SK-N-SH (cell line): ENCODE data around the gene TMEM213. TPM values are rescaled to one million over a fixed set of nuclear protein-coding genes. Genes with fewer than 3 reads are reported as not detected.

Experiments used
- CTCF ChIA-PET: fragments of 300-600, 350-600 bp; formaldehyde crosslinking; extraction: SDS; loops from one replicate; lab custom pipeline; 2021; lab: Yijun Ruan, JAX
- POLR2A ChIA-PET: fragments of 350-600 bp; sonication (Branson Sonifier 250); formaldehyde crosslinking; extraction: SDS; loops from one replicate; lab custom pipeline; 2020; ENCODE audit warnings: antibody characterized with exemption, inconsistent platforms; lab: Yijun Ruan, JAX
- DNase-seq: peaks from one replicate; pipeline ENCODE4 v3.0.0; 2012
- H2AFZ ChIP-seq: fragments of 200-600 bp; sonication (generic); 2 replicates; pipeline ENCODE4 v1.8.1; 2016; ENCODE audit warnings: antibody characterized with exemption, mild to moderate bottlenecking, low read depth
- H3F3A ChIP-seq: fragments of 200-600 bp; sonication (generic); replicated peaks from 2 replicates; pipeline ENCODE3; 2016; ENCODE audit warnings: antibody characterized with exemption, mild to moderate bottlenecking; ENCODE audit not compliant: insufficient read depth
- H3K27ac ChIP-seq, 2 experiments: fragments of 200-500 bp in 1 of 2; fragments of 200-600 bp in 1 of 2; sonication (Bioruptor generic) in 1 of 2; sonication (generic), shearing (Covaris generic) in 1 of 2; 2 replicates each; pipeline versions ENCODE4 v1.5.1 to v1.6.1; 2014 to 2016; ENCODE audit warnings: low read depth in 2 of 2, inconsistent platforms in 1 of 2, low read length in 1 of 2, mild to moderate bottlenecking in 1 of 2, mixed read lengths in 1 of 2
- H3K27me3 ChIP-seq: fragments of 200-600 bp; sonication (generic), shearing (Covaris generic); 2 replicates; pipeline ENCODE4 v1.6.1; 2016; ENCODE audit warnings: mixed run types; ENCODE audit not compliant: insufficient read depth
- H3K36me3 ChIP-seq, 2 experiments: fragments of 200-500 bp in 1 of 2; fragments of 200-600 bp in 1 of 2; sonication (Bioruptor generic) in 1 of 2; sonication (generic) in 1 of 2; replicated peaks in 1 of 2; 2 replicates each; pipeline versions ENCODE3 to v1.5.1; 2014 to 2016; ENCODE audit warnings: low read length in 1 of 2, mild to moderate bottlenecking in 1 of 2; ENCODE audit not compliant: insufficient read depth in 2 of 2, control insufficient read depth in 1 of 2
- H3K4me1 ChIP-seq, 2 experiments: fragments of 200-500 bp in 1 of 2; fragments of 200-600 bp in 1 of 2; sonication (Bioruptor generic) in 1 of 2; sonication (generic), shearing (Covaris generic) in 1 of 2; 2 replicates each; pipeline versions ENCODE4 v1.5.1 to v1.6.1; 2014 to 2016; ENCODE audit warnings: low read depth in 1 of 2, low read length in 1 of 2, mixed run types in 1 of 2; ENCODE audit not compliant: insufficient read depth in 2 of 2, control insufficient read depth in 1 of 2
- H3K4me2 ChIP-seq: fragments of 200-600 bp; sonication (generic), shearing (Covaris generic); 2 replicates; pipeline ENCODE4 v1.6.1; 2017; ENCODE audit warnings: mixed run types
- H3K4me3 ChIP-seq, 2 experiments: fragments of 200-500 bp in 1 of 2; fragments of 200-600 bp in 1 of 2; sonication (Bioruptor generic) in 1 of 2; sonication (generic), shearing (Covaris generic) in 1 of 2; 2 replicates each; pipeline versions ENCODE4 v1.5.1 to v1.8.1; 2014 to 2016; ENCODE audit warnings: low read depth in 2 of 2, inconsistent platforms in 1 of 2, low read length in 1 of 2, mild to moderate bottlenecking in 1 of 2, mixed read lengths in 1 of 2, moderate library complexity in 1 of 2
- H3K79me2 ChIP-seq: fragments of 200-600 bp; sonication (generic); 2 replicates; pipeline ENCODE4 v1.8.1; 2017; ENCODE audit warnings: mild to moderate bottlenecking; ENCODE audit not compliant: insufficient read depth
- H3K9ac ChIP-seq: fragments of 200-600 bp; sonication (generic); 2 replicates; pipeline ENCODE4 v1.6.1; 2017; ENCODE audit warnings: mixed run types
- H3K9me2 ChIP-seq: fragments of 200-600 bp; sonication (generic); 2 replicates; pipeline ENCODE4 v1.6.1; 2017; ENCODE audit warnings: mixed run types
- H3K9me3 ChIP-seq: fragments of 200-600 bp; sonication (generic); 2 replicates; pipeline ENCODE4 v1.6.1; 2017; ENCODE audit warnings: mixed run types, mild to moderate bottlenecking, moderate library complexity
- H4K20me1 ChIP-seq: fragments of 200-600 bp; sonication (generic); 2 replicates; pipeline ENCODE4 v1.6.1; 2017; ENCODE audit warnings: mild to moderate bottlenecking, mixed run types; ENCODE audit not compliant: insufficient read depth
- CHD2 ChIP-seq: fragments of 150-350 bp; IDR thresholded peaks from 2 replicates; pipeline ENCODE4 v1.6.1; 2018; ENCODE audit warnings: low read length; ENCODE audit not compliant: partially characterized antibody
- ELF1 ChIP-seq: IDR thresholded peaks from 2 replicates; pipeline ENCODE4 v1.4.0; 2012
- EP300 ChIP-seq, 2 experiments: IDR thresholded peaks; 2 replicates each; pipeline versions ENCODE4 v1.4.0 to v1.6.1; 2012; ENCODE audit warnings: borderline replicate concordance in 1 of 2, low read depth in 1 of 2, low read length in 1 of 2
- EZH2phosphoT487 ChIP-seq: fragments of 200-600 bp; sonication (generic); IDR thresholded peaks from 2 replicates; pipeline ENCODE4 v1.6.1; 2017; ENCODE audit warnings: low read depth, mixed run types, mild to moderate bottlenecking, antibody characterized with exemption, moderate library complexity, borderline replicate concordance
- FOXM1 ChIP-seq: IDR thresholded peaks from 2 replicates; pipeline ENCODE4 v1.4.0; 2012; ENCODE audit warnings: low read depth, mild to moderate bottlenecking
- JUND ChIP-seq: IDR thresholded peaks from 2 replicates; pipeline ENCODE4 v1.4.0; 2012
- MEF2A ChIP-seq: IDR thresholded peaks from 2 replicates; pipeline ENCODE4 v1.4.0; 2012; ENCODE audit warnings: low read depth, borderline replicate concordance
- MXI1 ChIP-seq: IDR thresholded peaks from 2 replicates; pipeline ENCODE4 v1.6.1; 2012; ENCODE audit warnings: mild to moderate bottlenecking, low read depth, low read length, improper control_type of control experiment
- NFIC ChIP-seq: IDR thresholded peaks from 2 replicates; pipeline ENCODE4 v1.4.0; 2012; ENCODE audit warnings: borderline replicate concordance
- NRF1 ChIP-seq: IDR thresholded peaks from 2 replicates; pipeline ENCODE4 v1.6.1; 2012; ENCODE audit warnings: low read depth, mild to moderate bottlenecking, low read length
- POLR2AphosphoS5 ChIP-seq: IDR thresholded peaks from 2 replicates; pipeline ENCODE4 v1.6.1; 2012; ENCODE audit warnings: low read depth, low read length
- RFX5 ChIP-seq: IDR thresholded peaks from 2 replicates; pipeline ENCODE4 v1.6.1; 2012; ENCODE audit warnings: mild to moderate bottlenecking, improper control_type of control experiment, low read length
- SIN3A ChIP-seq: IDR thresholded peaks from 2 replicates; pipeline ENCODE4 v1.6.1; 2012; ENCODE audit warnings: low read depth, mild to moderate bottlenecking, low read length, moderate library complexity, borderline replicate concordance
- WGBS: methylation state at CpG from one replicate; pipeline ENCODE4 v1.1.6; 2017; ENCODE audit warnings: low lambda C conversion rate; 5-methylcytosine and 5-hydroxymethylcytosine counted together
- polyA plus RNA-seq, 3 experiments: library from polyadenylated mRNA; depleted of rRNA; stranded (reverse); fragments of >200 nt; gene quantifications; 2 replicates each; pipeline ENCODE4 v1.2.3, GENCODE V29; 2012
- TF ChIP-seq, protein P1 (sequence below): IDR thresholded peaks from 2 replicates; pipeline ENCODE4; 2012
- TF ChIP-seq, protein P2 (sequence below): fragments of 200-600 bp; sonication (generic); IDR thresholded peaks from 2 replicates; pipeline ENCODE4 v1.6.1; 2017; ENCODE audit warnings: antibody characterized with exemption, mild to moderate bottlenecking, moderate library complexity
- TF ChIP-seq, protein P3 (sequence below): IDR thresholded peaks from 2 replicates; pipeline ENCODE4 v1.4.0; 2012; ENCODE audit warnings: low read depth, borderline replicate concordance
- TF ChIP-seq, protein P4 (sequence below): fragments of 150-350 bp; IDR thresholded peaks from 2 replicates; pipeline ENCODE4 v1.6.1; 2017; ENCODE audit warnings: antibody characterized with exemption, low read length, low read depth, borderline replicate concordance
- TF ChIP-seq, protein P5 (sequence below): IDR thresholded peaks from 2 replicates; pipeline ENCODE4 v1.6.1; 2012; ENCODE audit warnings: mild to moderate bottlenecking, low read depth, low read length, moderate library complexity

Gene TMEM213
- polyA plus RNA-seq, 1 of the 3 experiments (the other 2 are of a cell fraction), result not detected

DNA sequence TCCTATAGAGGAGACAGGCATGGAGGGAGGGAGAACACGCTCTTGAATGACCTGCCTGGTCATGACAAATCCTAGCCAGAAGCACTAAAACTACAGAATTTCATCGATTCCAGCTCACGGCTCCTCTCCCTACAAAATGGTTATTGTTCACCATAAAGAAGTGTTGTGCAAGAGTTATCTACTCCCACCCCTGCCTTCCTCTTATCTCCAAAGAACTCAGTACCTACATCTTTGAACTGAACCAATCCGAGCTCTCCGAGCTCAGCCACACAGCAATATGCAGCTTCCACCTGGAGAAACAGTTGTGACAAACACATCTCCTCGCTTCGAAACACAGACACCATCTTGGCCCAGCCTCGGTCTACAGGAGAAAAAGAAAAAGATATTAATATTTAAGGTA, 26.9 kb upstream of the TMEM213 start:
- Histone ChIP-seq H2AFZ (no peak overlapping the region), H3F3A (no peaks in the 10 kb centered on the region), H3K27ac (no peak overlapping the region), H3K79me2 (no peaks in the 10 kb centered on the region), H3K4me3 (no peak overlapping the region), H3K36me3 (no peaks in the 10 kb centered on the region), H3K9ac (no peak overlapping the region), H3K27me3 (no peaks in the 10 kb centered on the region), H3K9me2 (no peaks in the 10 kb centered on the region), H3K9me3 (no peaks in the 10 kb centered on the region), H4K20me1 (no peaks in the 10 kb centered on the region), H3K4me1 (no peaks in the 10 kb centered on the region), H3K4me2 (no peak overlapping the region)
- ChIA-PET CTCF (no interaction called here), POLR2A (interaction anchor here (0.7 kb wide), 1 partner anchor 24 kb away, joined by 4 read pairs; no protein-coding TSS in a partner anchor)
- no peak for DNase-seq
- WGBS, result 44% methylated on average over 8 of the region's 8 CpGs
- TF ChIP-seq FOXM1 (no peak), EZH2phosphoT487 (no peak), JUND (no peak), SIN3A (no peak), MXI1 (no peak), ELF1 (no peak), RFX5 (no peak), MEF2A (no peak), NFIC (no peak), CHD2 (no peak), NRF1 (no peak), EP300 (IDR thresholded peaks at IDR 0.05; ENCODE audit: borderline replicate concordance in 1 of 2, low read depth in 1 of 2, low read length in 1 of 2) (no peak), POLR2AphosphoS5 (no peak)
- TF ChIP-seq, protein P1, sequence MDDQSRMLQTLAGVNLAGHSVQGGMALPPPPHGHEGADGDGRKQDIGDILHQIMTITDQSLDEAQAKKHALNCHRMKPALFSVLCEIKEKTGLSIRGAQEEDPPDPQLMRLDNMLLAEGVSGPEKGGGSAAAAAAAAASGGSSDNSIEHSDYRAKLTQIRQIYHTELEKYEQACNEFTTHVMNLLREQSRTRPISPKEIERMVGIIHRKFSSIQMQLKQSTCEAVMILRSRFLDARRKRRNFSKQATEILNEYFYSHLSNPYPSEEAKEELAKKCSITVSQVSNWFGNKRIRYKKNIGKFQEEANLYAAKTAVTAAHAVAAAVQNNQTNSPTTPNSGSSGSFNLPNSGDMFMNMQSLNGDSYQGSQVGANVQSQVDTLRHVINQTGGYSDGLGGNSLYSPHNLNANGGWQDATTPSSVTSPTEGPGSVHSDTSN, result no peak
- TF ChIP-seq, protein P2, sequence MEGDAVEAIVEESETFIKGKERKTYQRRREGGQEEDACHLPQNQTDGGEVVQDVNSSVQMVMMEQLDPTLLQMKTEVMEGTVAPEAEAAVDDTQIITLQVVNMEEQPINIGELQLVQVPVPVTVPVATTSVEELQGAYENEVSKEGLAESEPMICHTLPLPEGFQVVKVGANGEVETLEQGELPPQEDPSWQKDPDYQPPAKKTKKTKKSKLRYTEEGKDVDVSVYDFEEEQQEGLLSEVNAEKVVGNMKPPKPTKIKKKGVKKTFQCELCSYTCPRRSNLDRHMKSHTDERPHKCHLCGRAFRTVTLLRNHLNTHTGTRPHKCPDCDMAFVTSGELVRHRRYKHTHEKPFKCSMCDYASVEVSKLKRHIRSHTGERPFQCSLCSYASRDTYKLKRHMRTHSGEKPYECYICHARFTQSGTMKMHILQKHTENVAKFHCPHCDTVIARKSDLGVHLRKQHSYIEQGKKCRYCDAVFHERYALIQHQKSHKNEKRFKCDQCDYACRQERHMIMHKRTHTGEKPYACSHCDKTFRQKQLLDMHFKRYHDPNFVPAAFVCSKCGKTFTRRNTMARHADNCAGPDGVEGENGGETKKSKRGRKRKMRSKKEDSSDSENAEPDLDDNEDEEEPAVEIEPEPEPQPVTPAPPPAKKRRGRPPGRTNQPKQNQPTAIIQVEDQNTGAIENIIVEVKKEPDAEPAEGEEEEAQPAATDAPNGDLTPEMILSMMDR, result no peak
- TF ChIP-seq, protein P3, sequence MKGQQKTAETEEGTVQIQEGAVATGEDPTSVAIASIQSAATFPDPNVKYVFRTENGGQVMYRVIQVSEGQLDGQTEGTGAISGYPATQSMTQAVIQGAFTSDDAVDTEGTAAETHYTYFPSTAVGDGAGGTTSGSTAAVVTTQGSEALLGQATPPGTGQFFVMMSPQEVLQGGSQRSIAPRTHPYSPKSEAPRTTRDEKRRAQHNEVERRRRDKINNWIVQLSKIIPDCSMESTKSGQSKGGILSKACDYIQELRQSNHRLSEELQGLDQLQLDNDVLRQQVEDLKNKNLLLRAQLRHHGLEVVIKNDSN, result no peak
- TF ChIP-seq, protein P4, sequence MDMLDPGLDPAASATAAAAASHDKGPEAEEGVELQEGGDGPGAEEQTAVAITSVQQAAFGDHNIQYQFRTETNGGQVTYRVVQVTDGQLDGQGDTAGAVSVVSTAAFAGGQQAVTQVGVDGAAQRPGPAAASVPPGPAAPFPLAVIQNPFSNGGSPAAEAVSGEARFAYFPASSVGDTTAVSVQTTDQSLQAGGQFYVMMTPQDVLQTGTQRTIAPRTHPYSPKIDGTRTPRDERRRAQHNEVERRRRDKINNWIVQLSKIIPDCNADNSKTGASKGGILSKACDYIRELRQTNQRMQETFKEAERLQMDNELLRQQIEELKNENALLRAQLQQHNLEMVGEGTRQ, result no peak
- TF ChIP-seq, protein P5, sequence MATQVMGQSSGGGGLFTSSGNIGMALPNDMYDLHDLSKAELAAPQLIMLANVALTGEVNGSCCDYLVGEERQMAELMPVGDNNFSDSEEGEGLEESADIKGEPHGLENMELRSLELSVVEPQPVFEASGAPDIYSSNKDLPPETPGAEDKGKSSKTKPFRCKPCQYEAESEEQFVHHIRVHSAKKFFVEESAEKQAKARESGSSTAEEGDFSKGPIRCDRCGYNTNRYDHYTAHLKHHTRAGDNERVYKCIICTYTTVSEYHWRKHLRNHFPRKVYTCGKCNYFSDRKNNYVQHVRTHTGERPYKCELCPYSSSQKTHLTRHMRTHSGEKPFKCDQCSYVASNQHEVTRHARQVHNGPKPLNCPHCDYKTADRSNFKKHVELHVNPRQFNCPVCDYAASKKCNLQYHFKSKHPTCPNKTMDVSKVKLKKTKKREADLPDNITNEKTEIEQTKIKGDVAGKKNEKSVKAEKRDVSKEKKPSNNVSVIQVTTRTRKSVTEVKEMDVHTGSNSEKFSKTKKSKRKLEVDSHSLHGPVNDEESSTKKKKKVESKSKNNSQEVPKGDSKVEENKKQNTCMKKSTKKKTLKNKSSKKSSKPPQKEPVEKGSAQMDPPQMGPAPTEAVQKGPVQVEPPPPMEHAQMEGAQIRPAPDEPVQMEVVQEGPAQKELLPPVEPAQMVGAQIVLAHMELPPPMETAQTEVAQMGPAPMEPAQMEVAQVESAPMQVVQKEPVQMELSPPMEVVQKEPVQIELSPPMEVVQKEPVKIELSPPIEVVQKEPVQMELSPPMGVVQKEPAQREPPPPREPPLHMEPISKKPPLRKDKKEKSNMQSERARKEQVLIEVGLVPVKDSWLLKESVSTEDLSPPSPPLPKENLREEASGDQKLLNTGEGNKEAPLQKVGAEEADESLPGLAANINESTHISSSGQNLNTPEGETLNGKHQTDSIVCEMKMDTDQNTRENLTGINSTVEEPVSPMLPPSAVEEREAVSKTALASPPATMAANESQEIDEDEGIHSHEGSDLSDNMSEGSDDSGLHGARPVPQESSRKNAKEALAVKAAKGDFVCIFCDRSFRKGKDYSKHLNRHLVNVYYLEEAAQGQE, result no peak
